ENCODE results near the gene LTBP4. TPM values are rescaled to one million over a fixed set of nuclear protein-coding genes. Genes with fewer than 3 reads are reported as not detected.
"Not testable (repeated sequence)": the region's sequence is repeated elsewhere in the genome, so short reads cannot be mapped to it uniquely, and the experiment has no call there.

Gene LTBP4, protein sequence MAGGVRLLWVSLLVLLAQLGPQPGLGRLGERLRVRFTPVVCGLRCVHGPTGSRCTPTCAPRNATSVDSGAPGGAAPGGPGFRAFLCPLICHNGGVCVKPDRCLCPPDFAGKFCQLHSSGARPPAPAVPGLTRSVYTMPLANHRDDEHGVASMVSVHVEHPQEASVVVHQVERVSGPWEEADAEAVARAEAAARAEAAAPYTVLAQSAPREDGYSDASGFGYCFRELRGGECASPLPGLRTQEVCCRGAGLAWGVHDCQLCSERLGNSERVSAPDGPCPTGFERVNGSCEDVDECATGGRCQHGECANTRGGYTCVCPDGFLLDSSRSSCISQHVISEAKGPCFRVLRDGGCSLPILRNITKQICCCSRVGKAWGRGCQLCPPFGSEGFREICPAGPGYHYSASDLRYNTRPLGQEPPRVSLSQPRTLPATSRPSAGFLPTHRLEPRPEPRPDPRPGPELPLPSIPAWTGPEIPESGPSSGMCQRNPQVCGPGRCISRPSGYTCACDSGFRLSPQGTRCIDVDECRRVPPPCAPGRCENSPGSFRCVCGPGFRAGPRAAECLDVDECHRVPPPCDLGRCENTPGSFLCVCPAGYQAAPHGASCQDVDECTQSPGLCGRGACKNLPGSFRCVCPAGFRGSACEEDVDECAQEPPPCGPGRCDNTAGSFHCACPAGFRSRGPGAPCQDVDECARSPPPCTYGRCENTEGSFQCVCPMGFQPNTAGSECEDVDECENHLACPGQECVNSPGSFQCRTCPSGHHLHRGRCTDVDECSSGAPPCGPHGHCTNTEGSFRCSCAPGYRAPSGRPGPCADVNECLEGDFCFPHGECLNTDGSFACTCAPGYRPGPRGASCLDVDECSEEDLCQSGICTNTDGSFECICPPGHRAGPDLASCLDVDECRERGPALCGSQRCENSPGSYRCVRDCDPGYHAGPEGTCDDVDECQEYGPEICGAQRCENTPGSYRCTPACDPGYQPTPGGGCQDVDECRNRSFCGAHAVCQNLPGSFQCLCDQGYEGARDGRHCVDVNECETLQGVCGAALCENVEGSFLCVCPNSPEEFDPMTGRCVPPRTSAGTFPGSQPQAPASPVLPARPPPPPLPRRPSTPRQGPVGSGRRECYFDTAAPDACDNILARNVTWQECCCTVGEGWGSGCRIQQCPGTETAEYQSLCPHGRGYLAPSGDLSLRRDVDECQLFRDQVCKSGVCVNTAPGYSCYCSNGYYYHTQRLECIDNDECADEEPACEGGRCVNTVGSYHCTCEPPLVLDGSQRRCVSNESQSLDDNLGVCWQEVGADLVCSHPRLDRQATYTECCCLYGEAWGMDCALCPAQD (N-terminal part only)
- 29.2 and 35.0 TPM in 2 replicates for total RNA-seq

DNA sequence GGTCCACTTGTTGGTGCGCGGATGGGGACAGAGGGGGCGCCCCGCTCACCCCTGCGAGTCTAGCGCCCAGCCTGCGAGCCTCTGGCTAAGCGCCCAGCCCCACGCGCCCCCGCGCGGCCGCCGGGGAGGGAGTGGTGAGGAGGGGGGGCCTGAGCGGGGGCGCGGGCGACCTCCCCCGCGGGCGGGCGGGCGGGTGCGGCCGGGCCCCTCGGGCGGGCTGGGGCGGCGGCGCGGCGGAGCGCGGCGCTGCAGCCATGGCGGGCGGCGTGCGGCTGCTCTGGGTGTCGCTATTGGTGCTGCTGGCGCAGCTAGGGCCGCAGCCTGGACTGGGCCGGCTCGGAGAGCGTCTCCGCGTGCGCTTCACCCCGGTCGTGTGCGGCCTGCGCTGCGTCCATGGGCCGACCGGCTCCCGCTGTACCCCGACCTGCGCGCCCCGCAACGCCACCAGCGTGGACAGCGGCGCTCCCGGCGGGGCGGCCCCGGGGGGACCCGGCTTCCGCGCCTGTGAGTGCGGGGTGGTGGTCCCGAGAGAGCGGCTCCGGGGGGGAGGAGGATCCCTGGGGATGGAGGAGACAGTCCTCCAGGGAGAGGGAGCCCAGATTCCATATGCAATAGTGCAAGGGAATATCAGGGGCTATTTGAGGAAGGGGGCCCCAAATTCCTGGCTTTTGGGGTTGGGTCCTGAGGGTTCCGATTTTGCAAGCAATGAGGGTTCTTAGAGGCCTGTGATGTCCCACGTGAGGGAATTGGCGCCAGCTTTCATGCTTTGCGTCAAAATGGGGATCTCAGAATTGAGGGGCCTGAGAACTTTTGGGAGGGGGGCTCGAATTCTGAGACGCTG is at the start of gene LTBP4:
TSS of gene LTBP4 (plus strand) at position 236 of the 841 bp plus-strand sequence. CDS start at position 255, 19 bp downstream.
- no peak for DNase-seq (ENCODE audit: extremely low read depth, low read depth, low spot score)

DNA sequence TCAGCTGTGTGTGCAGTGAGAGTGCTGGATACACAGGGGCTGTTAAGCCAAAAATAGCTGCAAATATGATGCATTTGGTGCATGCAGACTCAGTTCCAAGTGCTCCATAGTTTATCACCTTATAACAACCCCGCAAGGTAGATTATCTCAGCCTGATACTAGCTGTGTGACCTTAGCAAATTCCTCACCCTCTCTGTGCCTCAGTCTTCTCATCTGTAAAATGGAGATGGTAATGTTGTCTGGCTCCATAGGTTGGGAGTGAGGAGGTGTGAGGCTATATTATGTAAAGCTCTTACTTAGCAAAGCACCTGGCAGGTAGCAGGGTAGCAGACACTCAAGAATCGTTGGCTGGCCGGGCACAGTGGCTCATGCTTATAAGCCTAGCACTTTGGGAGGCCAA is 48.3 kb upstream of the LTBP4 start:
- DNase-seq (ENCODE audit: extremely low read depth, low read depth, low spot score): no peak

DNA sequence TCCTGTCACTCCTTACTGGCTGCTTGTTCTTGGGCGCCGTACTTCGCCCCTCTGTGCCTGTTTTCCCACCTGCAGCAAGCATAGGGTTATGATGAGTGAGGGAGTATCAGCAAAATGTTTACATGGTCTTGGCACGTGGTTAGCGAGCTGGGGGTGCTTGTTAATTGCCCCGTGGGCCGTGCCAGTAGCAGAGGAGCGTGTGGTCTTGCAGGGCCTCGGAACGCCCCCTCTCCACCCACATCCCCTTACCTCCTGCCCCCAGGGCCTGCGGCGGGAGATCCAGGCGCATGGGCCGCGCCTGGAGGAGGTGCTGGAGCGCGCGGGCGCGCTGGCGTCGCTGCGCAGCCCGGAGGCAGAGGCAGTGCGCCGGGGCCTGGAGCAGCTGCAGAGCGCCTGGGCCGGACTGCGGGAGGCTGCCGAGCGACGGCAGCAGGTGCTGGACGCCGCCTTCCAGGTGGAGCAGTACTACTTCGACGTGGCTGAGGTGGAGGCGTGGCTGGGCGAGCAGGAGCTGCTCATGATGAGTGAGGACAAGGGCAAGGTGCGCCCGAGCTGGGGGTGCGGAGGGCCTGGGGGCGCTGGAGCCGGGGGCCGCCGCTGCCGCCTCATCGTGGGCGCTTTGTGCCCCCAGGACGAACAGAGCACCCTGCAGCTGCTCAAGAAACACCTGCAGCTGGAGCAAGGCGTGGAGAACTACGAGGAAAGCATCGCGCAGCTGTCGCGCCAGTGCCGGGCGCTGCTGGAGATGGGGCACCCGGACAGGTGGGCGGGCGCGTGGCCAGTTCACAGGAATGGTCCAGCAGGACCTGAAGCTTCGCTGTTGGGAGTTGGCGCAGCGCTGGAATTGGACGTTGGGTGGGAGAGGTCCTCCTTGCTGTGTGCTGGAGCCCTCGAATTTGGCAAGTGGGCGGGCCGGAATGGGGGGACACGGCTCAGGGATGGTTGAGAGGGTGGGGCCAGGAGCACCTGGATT is 47.0 kb upstream of the LTBP4 start:
- no peak for DNase-seq (ENCODE audit: extremely low read depth, low read depth, low spot score)

DNA sequence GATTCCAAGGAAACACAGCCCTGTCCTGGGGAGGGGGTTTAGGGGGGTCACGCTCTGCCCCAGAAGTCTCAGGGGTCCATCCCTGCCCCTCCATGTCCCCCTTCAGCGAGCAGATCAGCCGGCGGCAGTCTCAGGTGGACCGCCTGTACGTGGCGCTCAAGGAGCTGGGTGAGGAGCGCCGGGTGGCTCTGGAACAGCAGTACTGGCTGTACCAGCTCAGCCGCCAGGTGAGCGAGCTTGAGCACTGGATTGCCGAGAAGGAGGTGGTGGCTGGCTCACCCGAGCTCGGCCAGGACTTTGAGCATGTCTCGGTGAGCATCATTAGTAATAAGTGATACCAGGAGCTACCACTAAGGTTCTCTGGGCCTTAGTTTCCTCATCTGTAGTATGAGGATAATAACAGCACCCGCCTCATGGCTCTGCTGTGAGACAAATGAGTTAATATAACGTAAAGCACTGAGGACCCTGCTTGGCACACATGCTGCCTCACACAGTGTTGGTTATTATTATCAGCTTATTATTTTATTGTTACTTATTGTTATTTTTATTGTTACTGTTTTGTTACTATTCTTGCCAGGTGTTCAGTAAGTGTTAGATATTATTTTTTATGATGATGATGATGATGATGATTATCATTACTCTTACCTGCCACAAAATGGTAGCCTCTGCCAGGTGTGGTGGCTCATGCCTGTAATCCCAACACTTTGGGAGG is 45.0 kb upstream of the LTBP4 start:
- DNase-seq (ENCODE audit: extremely low read depth, low read depth, low spot score): no peak

DNA sequence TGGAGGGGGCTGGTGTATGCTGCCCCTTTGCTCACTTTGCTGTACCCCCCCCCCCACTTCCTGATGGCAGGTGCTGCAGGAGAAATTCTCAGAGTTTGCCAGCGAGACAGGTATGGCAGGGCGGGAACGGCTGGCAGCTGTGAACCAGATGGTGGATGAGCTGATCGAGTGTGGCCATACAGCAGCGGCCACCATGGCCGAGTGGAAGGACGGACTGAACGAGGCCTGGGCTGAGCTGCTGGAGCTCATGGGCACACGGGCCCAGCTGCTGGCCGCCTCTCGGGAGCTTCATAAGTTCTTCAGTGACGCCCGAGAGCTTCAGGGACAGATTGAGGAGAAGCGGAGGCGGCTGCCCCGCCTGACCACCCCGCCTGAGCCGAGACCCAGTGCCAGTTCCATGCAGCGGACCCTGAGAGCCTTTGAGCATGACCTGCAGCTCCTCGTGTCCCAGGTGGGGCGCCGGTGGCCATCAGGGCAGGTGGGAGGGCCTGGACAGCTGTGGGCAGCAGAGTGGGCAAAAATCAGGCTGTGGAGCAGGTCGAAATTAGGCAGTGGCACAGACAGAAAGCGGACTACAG is 44.1 kb upstream of the LTBP4 start:
- no peak for DNase-seq (ENCODE audit: extremely low read depth, low read depth, low spot score)

DNA sequence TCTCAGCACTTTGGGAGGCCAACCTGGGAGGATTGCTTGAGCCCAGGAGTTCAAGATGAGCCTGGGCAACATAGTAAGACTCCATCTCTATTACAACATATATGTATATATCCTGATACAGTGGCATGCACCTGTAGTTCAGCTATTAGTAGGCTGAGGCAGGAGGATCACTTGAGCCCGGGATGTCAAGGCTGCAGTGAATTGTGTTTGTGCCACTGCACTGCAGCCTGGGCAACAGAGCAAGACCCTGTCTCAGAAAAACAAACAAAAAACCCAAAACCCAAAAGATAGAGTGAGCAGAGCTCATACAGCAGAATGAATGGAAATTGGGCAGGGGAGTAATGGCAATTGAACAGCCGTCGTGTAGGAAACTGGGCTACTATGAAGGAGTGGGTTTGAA is 41.8 kb upstream of the LTBP4 start:
- no peak for DNase-seq (ENCODE audit: extremely low read depth, low read depth, low spot score)

DNA sequence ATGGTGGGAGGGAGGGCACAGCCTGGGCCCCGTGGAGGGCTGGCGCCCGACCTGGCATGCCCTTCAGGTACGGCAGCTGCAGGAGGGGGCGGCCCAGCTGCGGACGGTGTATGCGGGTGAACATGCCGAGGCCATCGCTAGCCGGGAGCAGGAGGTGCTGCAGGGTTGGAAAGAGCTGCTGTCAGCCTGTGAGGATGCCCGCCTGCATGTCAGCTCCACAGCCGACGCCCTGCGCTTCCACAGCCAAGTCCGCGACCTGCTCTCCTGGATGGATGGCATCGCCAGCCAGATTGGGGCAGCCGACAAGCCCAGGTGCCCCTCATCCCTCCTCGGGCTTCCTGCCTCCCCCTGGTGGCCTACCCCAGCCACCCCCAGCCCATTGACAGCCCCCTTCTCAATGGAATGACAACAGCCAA is 41.1 kb upstream of the LTBP4 start:
- no peak for DNase-seq (ENCODE audit: extremely low read depth, low read depth, low spot score)

DNA sequence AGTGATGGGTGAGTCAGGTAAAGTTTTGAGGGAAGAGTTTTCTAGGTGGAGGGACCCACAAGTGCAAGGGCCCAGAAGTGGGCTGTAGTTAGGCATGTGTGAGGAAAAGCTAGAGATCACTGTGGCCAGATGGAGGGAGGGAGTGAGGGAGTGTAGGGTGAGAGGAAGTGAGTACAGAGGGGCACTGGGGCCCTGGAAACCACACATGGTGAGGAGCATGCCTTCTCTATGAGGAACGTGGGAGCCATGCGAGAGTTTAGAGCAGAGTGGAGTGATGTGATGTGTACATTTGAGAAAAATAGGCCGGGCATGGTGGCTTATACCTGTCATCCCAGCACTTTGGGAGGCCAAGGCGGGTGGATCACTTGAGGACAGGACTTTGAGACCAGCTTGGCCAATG is 39.2 kb upstream of the LTBP4 start:
- no peak for DNase-seq (ENCODE audit: extremely low read depth, low read depth, low spot score)

DNA sequence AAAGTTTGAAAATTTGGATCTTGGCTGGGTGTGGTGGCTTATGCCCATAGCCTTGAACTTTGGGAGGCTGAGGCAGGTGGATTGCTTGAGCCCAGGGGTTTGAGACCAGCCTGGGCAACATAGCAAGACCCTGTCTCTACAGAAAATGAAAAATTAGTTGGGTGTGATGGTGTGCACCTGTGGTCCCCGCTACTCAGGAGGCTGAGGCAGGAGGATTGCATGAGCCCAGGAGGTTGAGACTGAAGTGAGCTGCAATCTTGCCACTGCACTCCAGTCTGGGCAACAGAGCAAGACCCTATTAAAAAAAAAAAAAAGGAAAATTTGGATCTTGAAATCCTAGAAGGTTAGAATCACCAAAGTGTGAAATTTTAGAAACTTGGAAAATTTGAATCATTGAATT is 36.6 kb upstream of the LTBP4 start:
- DNase-seq (ENCODE audit: extremely low read depth, low read depth, low spot score): not testable (repeated sequence)

DNA sequence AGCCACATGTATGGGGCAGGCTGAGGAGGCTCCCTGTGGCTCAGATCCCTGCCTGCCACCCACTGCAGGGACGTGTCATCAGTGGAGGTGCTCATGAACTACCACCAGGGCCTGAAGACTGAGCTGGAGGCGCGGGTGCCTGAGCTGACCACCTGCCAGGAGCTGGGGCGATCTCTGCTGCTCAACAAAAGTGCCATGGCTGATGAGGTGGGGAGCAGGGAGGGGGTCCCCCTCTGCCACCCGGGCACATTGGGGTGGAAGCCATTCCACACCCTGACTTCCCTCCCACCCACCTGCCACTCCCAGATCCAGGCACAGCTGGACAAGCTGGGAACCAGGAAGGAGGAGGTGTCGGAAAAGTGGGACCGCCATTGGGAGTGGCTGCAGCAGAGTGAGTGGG is 35.8 kb upstream of the LTBP4 start:
- no peak for DNase-seq (ENCODE audit: extremely low read depth, low read depth, low spot score)

DNA sequence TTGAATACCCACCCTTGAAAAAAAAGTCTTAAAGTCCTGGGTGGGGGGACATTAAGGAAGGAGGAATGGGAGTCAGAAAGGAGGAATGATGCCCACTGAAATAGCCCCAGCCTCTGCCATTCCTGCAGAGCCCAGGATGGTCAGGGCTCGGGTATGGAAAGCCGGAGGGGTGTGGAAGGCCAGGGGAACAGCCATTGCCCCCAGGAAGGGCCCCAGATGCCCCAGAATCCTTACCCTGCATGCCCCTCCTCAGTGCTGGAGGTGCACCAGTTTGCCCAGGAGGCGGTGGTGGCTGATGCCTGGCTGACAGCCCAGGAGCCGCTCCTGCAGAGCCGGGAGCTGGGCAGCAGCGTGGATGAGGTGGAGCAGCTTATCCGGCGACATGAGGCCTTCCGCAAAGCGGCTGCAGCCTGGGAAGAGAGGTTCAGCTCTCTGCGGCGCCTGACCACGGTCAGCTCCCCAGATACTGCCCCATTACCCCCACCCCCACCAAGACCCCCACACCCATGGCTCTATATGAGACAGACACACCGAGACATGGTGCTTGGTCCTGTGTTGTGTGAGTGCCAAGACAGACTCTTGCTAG is 35.2 kb upstream of the LTBP4 start:
- no peak for DNase-seq (ENCODE audit: extremely low read depth, low read depth, low spot score)

DNA sequence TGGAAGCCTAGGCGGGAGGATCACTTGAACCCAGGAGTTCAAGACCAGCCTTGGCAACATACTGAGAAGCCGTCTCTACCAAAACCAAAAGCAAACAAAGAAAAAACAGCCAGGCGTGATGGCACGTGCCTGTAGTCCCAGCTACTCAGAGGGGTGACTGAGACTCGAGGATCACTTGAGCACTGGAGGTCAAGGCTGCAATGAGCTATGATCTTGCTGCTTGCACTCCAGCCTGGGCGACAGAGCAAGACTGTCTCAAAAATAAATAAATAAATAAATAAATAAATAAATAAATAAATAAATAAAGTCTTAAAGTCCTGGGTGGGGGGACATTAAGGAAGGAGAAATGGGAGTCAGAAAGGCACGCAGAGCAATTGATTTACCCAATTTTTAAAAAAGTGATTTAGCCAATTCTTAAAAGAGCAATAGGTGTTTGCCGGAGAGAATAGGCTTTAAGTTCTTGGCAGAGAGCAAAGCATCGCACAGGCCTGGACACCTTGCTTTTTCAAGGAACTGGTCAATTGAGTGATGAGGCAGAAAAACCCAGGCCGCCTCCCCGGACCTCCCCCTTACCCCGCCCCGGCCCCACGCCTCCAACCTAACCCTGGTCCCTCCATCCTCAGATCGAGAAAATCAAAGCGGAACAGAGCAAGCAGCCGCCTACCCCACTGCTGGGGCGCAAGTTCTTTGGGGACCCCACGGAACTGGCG is 34.0 kb upstream of the LTBP4 start:
- DNase-seq (ENCODE audit: extremely low read depth, low read depth, low spot score): no peak

DNA sequence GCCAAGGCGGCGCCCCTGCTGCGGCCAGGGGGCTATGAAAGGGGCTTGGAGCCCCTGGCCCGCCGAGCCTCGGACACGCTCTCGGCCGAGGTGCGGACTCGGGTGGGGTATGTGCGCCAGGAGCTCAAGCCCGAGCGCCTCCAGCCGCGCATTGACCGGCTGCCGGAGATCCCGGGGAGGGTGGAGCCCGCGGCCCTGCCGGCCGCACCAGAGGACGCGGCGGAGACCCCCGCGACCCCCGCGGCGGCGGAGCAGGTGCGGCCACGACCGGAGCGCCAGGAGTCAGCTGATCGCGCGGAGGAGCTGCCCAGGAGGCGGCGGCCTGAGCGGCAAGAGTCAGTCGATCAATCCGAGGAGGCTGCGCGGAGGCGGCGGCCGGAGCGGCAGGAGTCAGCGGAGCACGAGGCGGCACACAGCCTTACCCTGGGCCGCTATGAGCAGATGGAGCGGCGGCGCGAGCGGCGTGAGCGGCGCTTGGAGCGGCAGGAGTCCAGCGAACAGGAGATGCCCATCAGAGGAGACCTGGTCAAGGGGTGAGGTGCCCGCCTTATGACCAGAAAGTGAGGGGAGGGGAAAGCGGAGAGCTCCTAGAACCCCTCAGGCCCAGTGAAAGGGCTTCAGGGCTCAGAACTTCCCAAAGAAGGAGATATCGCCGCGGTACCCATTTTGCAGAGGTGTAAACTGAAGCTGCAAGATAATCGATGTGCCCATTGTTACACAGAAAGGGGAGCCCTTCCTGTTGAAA is 33.2 kb upstream of the LTBP4 start:
- no peak for DNase-seq (ENCODE audit: extremely low read depth, low read depth, low spot score)

DNA sequence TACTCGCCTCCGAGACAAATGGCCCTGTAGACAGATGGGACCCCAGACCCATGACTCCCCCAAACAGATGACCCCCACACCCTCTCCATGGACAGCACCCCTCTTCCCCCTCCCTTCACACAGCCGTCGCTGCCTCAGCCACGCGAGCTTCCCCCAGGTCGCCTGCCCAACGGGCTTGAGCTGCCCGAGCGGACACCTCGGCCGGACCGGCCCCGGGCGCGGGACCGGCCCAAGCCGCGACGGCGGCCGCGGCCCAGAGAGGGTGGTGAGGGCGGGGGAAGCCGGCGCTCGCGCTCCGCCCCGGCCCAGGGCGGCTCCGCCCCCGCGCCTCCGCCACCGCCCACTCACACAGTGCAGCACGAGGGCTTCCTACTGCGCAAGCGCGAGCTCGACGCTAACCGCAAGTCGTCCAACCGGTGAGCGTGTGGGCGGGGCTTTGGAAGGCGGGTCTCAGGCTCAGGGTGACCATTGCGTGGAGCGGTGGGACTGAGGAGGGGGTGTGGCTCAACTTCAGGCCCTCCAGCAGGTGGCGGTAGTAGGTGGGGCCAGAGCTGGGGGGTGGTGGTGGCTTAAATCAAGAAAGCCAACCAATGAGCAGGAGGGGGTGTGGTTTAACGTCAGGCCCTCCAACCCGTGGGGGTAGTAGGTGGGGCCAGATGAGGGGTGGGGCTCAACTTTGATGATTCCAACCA is 30.7 kb upstream of the LTBP4 start:
- DNase-seq (ENCODE audit: extremely low read depth, low read depth, low spot score): peak; percentile 91

DNA sequence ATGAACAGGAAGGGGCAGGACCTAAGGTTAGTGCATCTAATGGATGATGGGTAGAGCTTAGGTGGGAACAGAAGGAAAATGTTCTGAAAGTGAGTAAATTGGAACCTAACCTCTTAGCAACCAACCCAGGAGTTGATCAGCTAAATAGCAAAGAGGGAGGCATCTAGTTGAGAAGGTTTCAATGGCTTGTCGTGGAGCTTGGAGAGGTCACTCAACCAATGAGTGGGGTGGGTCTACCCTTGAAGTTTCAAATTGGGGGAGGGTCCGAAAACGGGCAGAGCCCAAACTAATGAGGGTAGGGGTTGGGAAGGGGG is 30.2 kb upstream of the LTBP4 start:
- DNase-seq (ENCODE audit: extremely low read depth, low read depth, low spot score): no peak

Data from glomerular endothelial cell (primary cell).